Astrocyte (in vitro differentiated cells and primary cell): ENCODE results near the gene PLXDC1. TPM values are rescaled to one million over a fixed set of nuclear protein-coding genes. Genes with fewer than 3 reads are reported as not detected.

Experiments
- DNase-seq: peaks from one replicate; pipeline ENCODE4 v3.0.0-alpha.2; 2010; ENCODE audit warnings: low read depth
- FAIRE-seq: peaks from 2 replicates; lab custom pipeline; 2011; peaks lifted over from hg19 to GRCh38; lab: Jason Lieb, UNC
- H2AFZ ChIP-seq: 2 replicates; pipeline ENCODE4 v1.6.0; 2012; ENCODE audit warnings: low read depth, low read length, inconsistent platforms
- H3K27ac ChIP-seq: 2 replicates; pipeline ENCODE4 v1.5.1; 2011; ENCODE audit warnings: low read depth, low read length, inconsistent platforms
- H3K27me3 ChIP-seq: 2 replicates; pipeline ENCODE4 v1.6.0; 2011; ENCODE audit warnings: low read length, inconsistent platforms; ENCODE audit not compliant: insufficient read depth
- H3K36me3 ChIP-seq: 2 replicates; pipeline ENCODE4 v1.5.1; 2011; ENCODE audit warnings: low read length, inconsistent platforms; ENCODE audit not compliant: insufficient read depth
- H3K4me1 ChIP-seq: 2 replicates; pipeline ENCODE4 v1.5.1; 2011; ENCODE audit warnings: low read length, inconsistent platforms; ENCODE audit not compliant: insufficient read depth
- H3K4me2 ChIP-seq: 2 replicates; pipeline ENCODE4 v1.6.0; 2012; ENCODE audit warnings: low read length, inconsistent platforms
- H3K4me3 ChIP-seq: 2 replicates; pipeline ENCODE4 v1.5.1; 2011; ENCODE audit warnings: low read depth, mild to moderate bottlenecking, low read length, inconsistent platforms; ENCODE audit not compliant: insufficient read depth
- H3K79me2 ChIP-seq: 2 replicates; pipeline ENCODE4 v1.6.0; 2012; ENCODE audit warnings: mild to moderate bottlenecking, low read length, inconsistent platforms; ENCODE audit not compliant: insufficient read depth
- H3K9ac ChIP-seq: 2 replicates; pipeline ENCODE4 v1.6.0; 2012; ENCODE audit warnings: mild to moderate bottlenecking, low read length, inconsistent platforms
- H3K9me3 ChIP-seq: 2 replicates; pipeline ENCODE4 v1.5.1; 2012; ENCODE audit warnings: low read depth, mild to moderate bottlenecking, low read length, inconsistent platforms; ENCODE audit not compliant: insufficient read depth
- H4K20me1 ChIP-seq: 2 replicates; pipeline ENCODE4 v1.6.0; 2012; ENCODE audit warnings: low read length, inconsistent platforms; ENCODE audit not compliant: insufficient read depth
- H3K27ac Mint-ChIP-seq: one replicate; pipeline ENCODE4 v1.8.0; 2021; ENCODE audit warnings: mild to moderate bottlenecking, mixed read lengths; ENCODE audit not compliant: unreplicated experiment
- H3K27me3 Mint-ChIP-seq: one replicate; pipeline ENCODE4 v1.8.0; 2021; ENCODE audit warnings: low read depth, mixed read lengths; ENCODE audit not compliant: unreplicated experiment
- H3K36me3 Mint-ChIP-seq: one replicate; pipeline ENCODE4 v1.8.0; 2021; ENCODE audit warnings: low read depth, mixed read lengths; ENCODE audit not compliant: unreplicated experiment
- H3K4me1 Mint-ChIP-seq: one replicate; pipeline ENCODE4 v1.8.0; 2021; ENCODE audit warnings: low read depth, mixed read lengths; ENCODE audit not compliant: unreplicated experiment
- H3K4me3 Mint-ChIP-seq: one replicate; pipeline ENCODE4 v1.8.0; 2021; ENCODE audit warnings: mild to moderate bottlenecking, moderate library complexity, mixed read lengths; ENCODE audit not compliant: unreplicated experiment
- H3K9me3 Mint-ChIP-seq: one replicate; pipeline ENCODE4 v1.8.0; 2021; ENCODE audit warnings: mild to moderate bottlenecking, mixed read lengths; ENCODE audit not compliant: unreplicated experiment
- EZH2 ChIP-seq: IDR thresholded peaks from 2 replicates; pipeline ENCODE4 v1.6.1; 2012; ENCODE audit warnings: mild to moderate bottlenecking, low read length, inconsistent platforms; ENCODE audit not compliant: insufficient read depth
- total RNA-seq: library from RNA; stranded (reverse); gene quantifications from 2 replicates; pipeline ENCODE4 v1.2.1, GENCODE V29; 2021
- TF ChIP-seq, protein P1 (sequence below): IDR thresholded peaks from 2 replicates; pipeline ENCODE4 v1.5.1; 2011; ENCODE audit warnings: low read depth, mild to moderate bottlenecking, inconsistent platforms, low read length, moderate library complexity; ENCODE audit not compliant: insufficient read depth

Gene PLXDC1
- total RNA-seq, 1 donor from 2014 or later, result 8.9 TPM

DNA sequence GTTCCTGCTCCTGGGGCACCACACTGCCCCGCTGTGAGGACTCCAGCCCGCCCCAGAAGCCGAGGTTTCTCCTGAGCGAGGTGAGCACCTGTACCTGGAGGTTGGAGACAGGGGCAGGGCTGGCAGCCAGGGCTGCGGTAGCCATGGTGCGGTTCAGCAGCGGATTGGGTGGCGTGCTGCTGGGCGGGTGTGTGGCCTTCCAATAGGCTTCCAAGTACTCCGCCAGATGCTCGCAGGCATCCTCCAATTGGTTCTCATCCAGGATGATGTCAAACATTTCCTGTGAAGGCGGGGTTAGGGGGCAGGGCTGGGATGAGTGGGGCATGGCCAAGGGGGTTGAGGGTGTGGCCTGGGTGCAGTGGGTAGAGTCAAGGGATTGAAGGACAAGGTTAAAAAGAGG is 25.8 kb upstream of the PLXDC1 start:
- Histone ChIP-seq H3K9me3 (no peaks in the 10 kb centered on the region), H3K79me2 (no peaks in the 10 kb centered on the region), H3K4me3 (no peak overlapping the region), H3K27me3 (no peaks in the 10 kb centered on the region), H2AFZ (no peak overlapping the region), H3K27ac (no peak overlapping the region), H3K4me2 (no peak overlapping the region), H4K20me1 (peaks cover 52% of the 10 kb centered on the region), H3K9ac (no peak overlapping the region), H3K36me3 (peaks cover 22% of the 10 kb centered on the region), H3K4me1 (peaks cover 8% of the 10 kb centered on the region)
- no peak overlapping the region for H3K4me3 Mint-ChIP-seq
- peaks cover 1% of the 10 kb centered on the region for H3K27me3 Mint-ChIP-seq
- no peaks in the 10 kb centered on the region for H3K9me3 Mint-ChIP-seq
- H3K4me1 Mint-ChIP-seq, result no peaks in the 10 kb centered on the region
- no peak for FAIRE-seq
- no peak for DNase-seq
- TF ChIP-seq, protein P1, sequence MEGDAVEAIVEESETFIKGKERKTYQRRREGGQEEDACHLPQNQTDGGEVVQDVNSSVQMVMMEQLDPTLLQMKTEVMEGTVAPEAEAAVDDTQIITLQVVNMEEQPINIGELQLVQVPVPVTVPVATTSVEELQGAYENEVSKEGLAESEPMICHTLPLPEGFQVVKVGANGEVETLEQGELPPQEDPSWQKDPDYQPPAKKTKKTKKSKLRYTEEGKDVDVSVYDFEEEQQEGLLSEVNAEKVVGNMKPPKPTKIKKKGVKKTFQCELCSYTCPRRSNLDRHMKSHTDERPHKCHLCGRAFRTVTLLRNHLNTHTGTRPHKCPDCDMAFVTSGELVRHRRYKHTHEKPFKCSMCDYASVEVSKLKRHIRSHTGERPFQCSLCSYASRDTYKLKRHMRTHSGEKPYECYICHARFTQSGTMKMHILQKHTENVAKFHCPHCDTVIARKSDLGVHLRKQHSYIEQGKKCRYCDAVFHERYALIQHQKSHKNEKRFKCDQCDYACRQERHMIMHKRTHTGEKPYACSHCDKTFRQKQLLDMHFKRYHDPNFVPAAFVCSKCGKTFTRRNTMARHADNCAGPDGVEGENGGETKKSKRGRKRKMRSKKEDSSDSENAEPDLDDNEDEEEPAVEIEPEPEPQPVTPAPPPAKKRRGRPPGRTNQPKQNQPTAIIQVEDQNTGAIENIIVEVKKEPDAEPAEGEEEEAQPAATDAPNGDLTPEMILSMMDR, result no peak
- TF ChIP-seq EZH2, result no peak
- peak overlapping the region; percentile 41 for H3K27ac Mint-ChIP-seq
- H3K36me3 Mint-ChIP-seq, result peaks cover 27% of the 10 kb centered on the region

DNA sequence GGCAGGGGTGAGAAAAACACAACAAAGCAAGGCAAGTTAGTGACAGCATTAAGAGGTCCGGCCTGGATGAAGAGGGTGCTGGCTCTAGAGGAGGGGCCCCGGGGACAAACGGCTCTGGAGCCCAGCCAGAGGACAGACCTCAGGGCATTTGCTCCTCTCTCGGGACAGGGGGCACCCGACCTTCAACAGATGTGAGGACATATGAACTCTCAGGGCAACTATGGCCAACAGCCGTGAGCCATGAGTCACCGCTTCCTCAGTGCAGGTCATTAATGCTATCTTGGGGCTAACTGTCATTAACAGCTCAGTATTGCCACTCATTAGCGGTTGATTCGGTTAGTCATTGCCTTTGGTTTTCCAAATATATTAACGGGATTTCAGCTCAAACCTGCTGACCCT is 24.3 kb upstream of the PLXDC1 start:
- no peak overlapping the region for H3K27ac ChIP-seq
- no peak overlapping the region for H3K9ac ChIP-seq
- no peak overlapping the region for H3K4me3 Mint-ChIP-seq
- H3K79me2 ChIP-seq, result no peaks in the 10 kb centered on the region
- H3K9me3 ChIP-seq, result no peaks in the 10 kb centered on the region
- no peak overlapping the region for H2AFZ ChIP-seq
- H3K36me3 Mint-ChIP-seq, result peaks cover 24% of the 10 kb centered on the region
- FAIRE-seq (no peak), DNase-seq (no peak)
- H3K4me3 ChIP-seq, result no peak overlapping the region
- H3K27me3 Mint-ChIP-seq, result peaks cover 7% of the 10 kb centered on the region
- no peak overlapping the region for H3K4me2 ChIP-seq
- H3K27me3 ChIP-seq, result no peaks in the 10 kb centered on the region
- H4K20me1 ChIP-seq, result peaks cover 47% of the 10 kb centered on the region
- H3K4me1 Mint-ChIP-seq, result no peaks in the 10 kb centered on the region
- no peak overlapping the region for H3K27ac Mint-ChIP-seq
- H3K36me3 ChIP-seq, result peaks cover 18% of the 10 kb centered on the region
- no peaks in the 10 kb centered on the region for H3K9me3 Mint-ChIP-seq
- H3K4me1 ChIP-seq, result peaks cover 8% of the 10 kb centered on the region
- TF ChIP-seq EZH2, result no peak
- TF ChIP-seq, protein P1, result no peak

DNA sequence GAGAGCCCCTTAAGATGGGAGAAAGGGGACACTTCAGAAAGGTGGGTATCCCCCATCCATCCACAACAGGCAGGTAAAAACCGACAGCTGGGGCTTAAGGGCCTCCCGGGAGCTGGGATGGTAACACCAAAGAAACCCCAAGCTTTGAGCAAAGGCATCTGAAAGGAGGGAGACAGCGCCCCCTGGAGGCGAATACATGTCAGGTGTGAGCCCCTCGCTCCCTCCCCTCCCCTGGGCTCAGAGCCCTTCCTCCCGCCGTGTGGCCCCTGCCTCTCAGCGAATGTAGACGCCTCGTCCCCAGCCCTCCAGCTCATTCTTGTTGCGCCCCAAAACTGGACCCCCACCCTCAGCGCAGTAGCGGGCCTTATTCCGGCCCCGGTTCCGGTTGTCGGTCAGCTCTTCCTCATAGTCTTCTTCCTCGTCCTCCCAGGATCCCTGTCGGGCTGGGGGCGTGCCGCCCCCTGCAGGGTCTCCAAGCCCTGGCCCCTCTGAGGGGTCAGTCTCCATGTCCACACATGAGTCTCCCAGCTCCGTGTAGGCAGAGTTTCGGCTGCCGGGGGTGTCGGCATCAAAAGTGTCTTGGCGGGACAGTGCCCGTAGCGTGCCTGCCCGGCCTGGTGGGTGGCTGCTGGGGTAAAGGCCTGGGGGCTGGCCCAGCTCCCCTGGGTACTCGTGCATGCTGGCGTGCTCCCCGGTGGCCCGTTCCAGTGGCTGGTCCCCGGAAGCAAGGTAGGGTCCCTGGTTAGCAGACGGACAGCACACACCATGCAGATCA is 23.7 kb upstream of the PLXDC1 start:
- no peak overlapping the region for H3K27ac ChIP-seq
- no peaks in the 10 kb centered on the region for H3K27me3 ChIP-seq
- no peak overlapping the region for H2AFZ ChIP-seq
- no peak overlapping the region for H3K9ac ChIP-seq
- Mint-ChIP-seq H3K9me3 (no peaks in the 10 kb centered on the region), H3K27ac (no peak overlapping the region), H3K27me3 (peaks cover 9% of the 10 kb centered on the region), H3K4me3 (no peak overlapping the region), H3K4me1 (no peaks in the 10 kb centered on the region), H3K36me3 (peaks cover 25% of the 10 kb centered on the region)
- DNase-seq, result no peak
- peaks cover 47% of the 10 kb centered on the region for H4K20me1 ChIP-seq
- H3K4me3 ChIP-seq, result no peak overlapping the region
- H3K79me2 ChIP-seq, result no peaks in the 10 kb centered on the region
- no peaks in the 10 kb centered on the region for H3K9me3 ChIP-seq
- H3K4me2 ChIP-seq, result no peak overlapping the region
- H3K36me3 ChIP-seq, result peaks cover 18% of the 10 kb centered on the region
- no peak for TF ChIP-seq EZH2
- TF ChIP-seq, protein P1, result peak; percentile 60
- peaks cover 8% of the 10 kb centered on the region for H3K4me1 ChIP-seq
- no peak for FAIRE-seq
